ENCODE results near the gene BANP. TPM values are rescaled to one million over a fixed set of nuclear protein-coding genes. Genes with fewer than 3 reads are reported as not detected.
"Not testable (repeated sequence)": the region's sequence is repeated elsewhere in the genome, so short reads cannot be mapped to it uniquely, and the experiment has no call there.

The BANP gene
- total and polyA plus RNA-seq, 2 donors (not counting 3 experiments of a cell fraction or from before 2014, with no cell fraction given), result 22.4 to 33.8 TPM

DNA sequence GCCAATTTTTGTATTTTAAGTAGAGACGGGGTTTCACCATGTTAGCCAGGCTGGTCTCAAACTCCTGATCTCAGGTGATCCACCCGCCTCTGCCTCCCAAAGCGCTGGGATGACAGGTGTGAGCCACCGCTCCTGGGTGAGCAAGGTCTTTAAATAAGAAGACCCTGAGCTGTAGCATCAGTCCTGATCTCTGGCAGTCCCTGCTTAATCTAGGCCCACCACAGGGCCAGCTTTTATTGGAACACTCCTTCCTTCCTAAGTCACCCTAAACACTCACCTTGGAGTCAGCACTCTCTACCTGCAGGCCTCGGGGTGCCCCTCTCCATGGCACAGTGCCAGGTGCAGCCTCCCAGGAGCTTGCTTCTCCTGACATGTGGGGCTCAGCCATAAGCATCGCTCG, 45.7 kb upstream of the BANP start:
- H3K9me1 ChIP-seq (replicated peaks; ENCODE audit: control insufficient read depth, extremely low read depth, insufficient read depth, low read length); H3K79me2 ChIP-seq (ENCODE audit: control insufficient read depth, insufficient read depth, low read length); H3K4me1 ChIP-seq (ENCODE audit: control insufficient read depth, extremely low read depth, insufficient read depth, low read length); DNase-seq (ENCODE audit: low read depth, low spot score); H3K27ac ChIP-seq (ENCODE audit: insufficient read depth, low read depth, low read length); POLR2A ChIA-PET; intact Hi-C loops (cut with micrococcal nuclease); H3K9me3 ChIP-seq (replicated peaks; ENCODE audit: control insufficient read depth, insufficient read depth, low read length); H3K27me3 ChIP-seq (ENCODE audit: control insufficient read depth in 2 of 2, insufficient read depth in 2 of 2, low read length in 2 of 2); H3K4me3 ChIP-seq (replicated peaks in 1 of 3; ENCODE audit: insufficient read depth in 1 of 3, low read depth in 1 of 3, low read length in 3 of 3); H3K9ac ChIP-seq (replicated peaks; ENCODE audit: extremely low read depth, insufficient read depth, low read length); H3K4me2 ChIP-seq (ENCODE audit: insufficient read depth, low read length); H4K20me1 ChIP-seq (replicated peaks; ENCODE audit: control insufficient read depth, extremely low read depth, insufficient read depth, low read length); H2AFZ ChIP-seq (ENCODE audit: low read depth, low read length); FAIRE-seq; BruUV-seq (replicated peaks); dilution Hi-C loops (cut with MboI; ENCODE audit: extremely low pct_ligation_motif_present, low sequenced_read_pairs); H3K36me3 ChIP-seq (ENCODE audit: control insufficient read depth in 2 of 2, extremely low read depth in 1 of 2, insufficient read depth in 2 of 2, low read length in 2 of 2): not testable (repeated sequence)
- CTCF ChIA-PET, result interaction anchor here (2.6 kb wide), 2 partner anchors 34 to 127 kb away, joined by 7 to 18 read pairs; no protein-coding TSS in a partner anchor

DNA sequence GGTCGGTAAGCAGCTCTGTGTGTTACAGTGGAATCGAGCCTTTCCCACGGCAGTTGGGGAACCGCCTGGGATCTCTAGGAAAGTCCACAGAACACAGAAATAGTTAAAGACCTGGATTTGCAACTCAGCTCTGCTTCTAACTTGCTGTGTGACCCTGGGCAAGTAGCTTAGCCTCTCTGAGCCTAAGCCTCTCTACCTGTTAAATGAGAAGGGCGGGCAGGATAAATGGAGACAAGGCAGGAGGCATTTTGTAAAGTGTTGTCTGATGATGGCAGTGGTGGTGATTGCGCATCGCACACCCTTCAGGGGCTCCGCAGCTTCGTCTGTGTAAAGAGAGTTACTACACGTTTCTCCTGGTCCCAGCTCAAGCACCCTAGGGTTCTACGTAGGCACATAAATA, 43.1 kb upstream of the BANP start:
- H3K9ac ChIP-seq (replicated peaks; ENCODE audit: extremely low read depth, insufficient read depth, low read length); FAIRE-seq; POLR2A ChIA-PET; H2AFZ ChIP-seq (ENCODE audit: low read depth, low read length); H3K9me3 ChIP-seq (replicated peaks; ENCODE audit: control insufficient read depth, insufficient read depth, low read length); intact Hi-C loops (cut with micrococcal nuclease); H3K4me3 ChIP-seq (replicated peaks in 1 of 3; ENCODE audit: insufficient read depth in 1 of 3, low read depth in 1 of 3, low read length in 3 of 3); H3K9me1 ChIP-seq (replicated peaks; ENCODE audit: control insufficient read depth, extremely low read depth, insufficient read depth, low read length); H3K4me2 ChIP-seq (ENCODE audit: insufficient read depth, low read length); H3K79me2 ChIP-seq (ENCODE audit: control insufficient read depth, insufficient read depth, low read length); H3K27ac ChIP-seq (ENCODE audit: insufficient read depth, low read depth, low read length); BruUV-seq (replicated peaks); H3K4me1 ChIP-seq (ENCODE audit: control insufficient read depth, extremely low read depth, insufficient read depth, low read length); H3K36me3 ChIP-seq (ENCODE audit: control insufficient read depth in 2 of 2, extremely low read depth in 1 of 2, insufficient read depth in 2 of 2, low read length in 2 of 2); H3K27me3 ChIP-seq (ENCODE audit: control insufficient read depth in 2 of 2, insufficient read depth in 2 of 2, low read length in 2 of 2); H4K20me1 ChIP-seq (replicated peaks; ENCODE audit: control insufficient read depth, extremely low read depth, insufficient read depth, low read length); DNase-seq (ENCODE audit: low read depth, low spot score); dilution Hi-C loops (cut with MboI; ENCODE audit: extremely low pct_ligation_motif_present, low sequenced_read_pairs): not testable (repeated sequence)
- CTCF ChIA-PET, result interaction anchor here (1.0 to 3.9 kb wide), 5 partner anchors 12 to 319 kb away, joined by 3 to 61 read pairs (median 4); no protein-coding TSS in a partner anchor

Data from endothelial cell of umbilical vein (primary cell).